K562 (cell line): ENCODE measurements around the gene NSUN6. TPM values are rescaled to one million over a fixed set of nuclear protein-coding genes. Genes with fewer than 3 reads are reported as not detected.

Experiments
- ATAC-seq: fragments of 200-7000 bp; cut with Tn5 transposase; 3 replicates; pipeline ENCODE4 v1.9.1; 2020; ENCODE audit warnings: moderate library complexity
- BruUV-seq: library from RNA; stranded (reverse); fragments of 400-500 nt; replicated peaks from 2 replicates; lab custom pipeline; 2021; lab: Mats Ljungman, UMichigan
- CTCF ChIA-PET: fragments of 300-600 bp; formaldehyde crosslinking; extraction: SDS; loops from one replicate; lab custom pipeline; 2021; ENCODE audit warnings: low intra/inter-chr PET ratio; lab: Yijun Ruan, JAX
- POLR2A ChIA-PET: fragments of 300-600, 350-650 bp; sonication (Branson Sonifier 250); formaldehyde crosslinking; extraction: SDS; loops from one replicate; lab custom pipeline; 2021; ENCODE audit warnings: antibody characterized with exemption, inconsistent platforms; lab: Yijun Ruan, JAX
- DNase-seq, 4 experiments: peaks; one replicate each; pipeline versions ENCODE4 v3.0.0 to v3.0.0-alpha.2; 2011 to 2018; ENCODE audit warnings: low spot score in 3 of 4, mixed read lengths in 3 of 4; ENCODE audit errors: extremely low read depth in 1 of 4
- FAIRE-seq: peaks from 2 replicates; lab custom pipeline; 2011; peaks lifted over from hg19 to GRCh38; lab: Jason Lieb, UNC
- H2AFZ ChIP-seq: 2 replicates; pipeline ENCODE4 v1.6.0; 2011; ENCODE audit warnings: low read depth, low read length, control low read depth, inconsistent platforms
- H3K27ac ChIP-seq: fragments of 200-600 bp; 3 replicates; pipeline ENCODE4 v1.8.0; 2011; ENCODE audit warnings: low read depth, mild to moderate bottlenecking, control low read depth, inconsistent platforms, low read length, moderate library complexity, mixed read lengths; ENCODE audit errors: extremely low read depth
- H3K27me3 ChIP-seq, 2 experiments: fragments of 300-600 bp in 1 of 2; 2 replicates in 1 of 2; 3 replicates in 1 of 2; pipeline versions ENCODE4 v1.6.0 to v1.8.0; 2011; ENCODE audit warnings: inconsistent platforms in 2 of 2, low read length in 2 of 2, mild to moderate bottlenecking in 1 of 2, mixed read lengths in 1 of 2, moderate library complexity in 1 of 2; ENCODE audit not compliant: control insufficient read depth in 2 of 2, insufficient read depth in 2 of 2
- H3K36me3 ChIP-seq: fragments of 300-600 bp; 3 replicates; pipeline ENCODE4 v1.8.0; 2011; ENCODE audit warnings: mild to moderate bottlenecking, low read length, inconsistent platforms; ENCODE audit not compliant: control insufficient read depth, insufficient read depth
- H3K4me1 ChIP-seq, 2 experiments: fragments of 200-600 bp in 1 of 2; replicated peaks in 1 of 2; 2 replicates in 1 of 2; 3 replicates in 1 of 2; pipeline versions ENCODE4 v1.5.1 to v1.8.0; 2011; ENCODE audit warnings: inconsistent platforms in 2 of 2, low read length in 2 of 2, mild to moderate bottlenecking in 1 of 2, mixed read lengths in 1 of 2, moderate library complexity in 1 of 2; ENCODE audit not compliant: control insufficient read depth in 2 of 2, insufficient read depth in 2 of 2
- H3K4me2 ChIP-seq: 2 replicates; pipeline ENCODE4 v1.6.1; 2011; ENCODE audit warnings: low read length, control low read depth, inconsistent platforms, mixed read lengths; ENCODE audit not compliant: insufficient read depth
- H3K4me3 ChIP-seq: fragments of 200-600 bp; sonication (generic), shearing (Covaris generic); 2 replicates; pipeline ENCODE4 v1.5.1; 2016; ENCODE audit warnings: control low read depth, inconsistent platforms
- H3K79me2 ChIP-seq: fragments of 200-600 bp; 3 replicates; pipeline ENCODE4 v1.8.0; 2011; ENCODE audit warnings: low read length, inconsistent platforms; ENCODE audit not compliant: control insufficient read depth, insufficient read depth
- H3K9ac ChIP-seq, 2 experiments: 2 replicates each; pipeline versions ENCODE4 v1.6.0 to v1.6.1; 2011; ENCODE audit warnings: low read depth in 2 of 2, low read length in 2 of 2, control low read depth in 1 of 2, inconsistent platforms in 1 of 2, mild to moderate bottlenecking in 1 of 2, mixed read lengths in 1 of 2; ENCODE audit not compliant: insufficient read depth in 1 of 2
- H3K9me1 ChIP-seq: one replicate; pipeline ENCODE4 v1.6.0; 2011; ENCODE audit warnings: inconsistent platforms, mild to moderate bottlenecking, low read length, moderate library complexity; ENCODE audit not compliant: control insufficient read depth, insufficient read depth
- H3K9me3 ChIP-seq: replicated peaks from 2 replicates; pipeline ENCODE4 v1.5.1; 2011; ENCODE audit warnings: low read depth, low read length, inconsistent platforms; ENCODE audit not compliant: control insufficient read depth, insufficient read depth
- H4K20me1 ChIP-seq: replicated peaks from 2 replicates; pipeline ENCODE4 v1.6.1; 2011; ENCODE audit warnings: low read length, inconsistent platforms, mixed read lengths; ENCODE audit not compliant: control insufficient read depth, insufficient read depth
- ADNP ChIP-seq: fragments of 200-800 bp; sonication (Bioruptor generic); IDR thresholded peaks from 2 replicates; pipeline ENCODE4 v1.6.1; 2016; ENCODE audit warnings: missing genetic modification characterization, missing compliant biosample characterization
- ARID2 ChIP-seq: fragments of 450-650 bp; IDR thresholded peaks from 2 replicates; pipeline ENCODE4 v1.6.1; 2017; ENCODE audit warnings: antibody characterized with exemption, mild to moderate bottlenecking
- CEBPG ChIP-seq, 3 experiments: fragments of 200-800 bp in 1 of 3; sonication (Bioruptor generic) in 1 of 3; sonication (generic) in 1 of 3; formaldehyde crosslinking in 1 of 3; IDR thresholded peaks in 2 of 3; conservative IDR thresholded peaks in 1 of 3; 2 replicates each; pipeline versions ENCODE4 v1.6.1 to v1.8.0; 2016 to 2022; ENCODE audit warnings: missing compliant biosample characterization in 2 of 3, missing genetic modification characterization in 2 of 3, mild to moderate bottlenecking in 1 of 3, missing genetic modification reagents in 1 of 3
- MEIS2 ChIP-seq: fragments of 450-650 bp; IDR thresholded peaks from 2 replicates; pipeline ENCODE4 v1.6.1; 2014; ENCODE audit warnings: mild to moderate bottlenecking; ENCODE audit not compliant: partially characterized antibody
- NCOA6 ChIP-seq: fragments of 450-650 bp; IDR thresholded peaks from 2 replicates; pipeline ENCODE4 v1.6.1; 2017; ENCODE audit warnings: mild to moderate bottlenecking
- NFIC ChIP-seq: fragments of 450-650 bp; IDR thresholded peaks from 2 replicates; pipeline ENCODE4 v1.6.1; 2017; ENCODE audit warnings: mild to moderate bottlenecking, inconsistent platforms
- NFRKB ChIP-seq: fragments of 450-650 bp; IDR thresholded peaks from 2 replicates; pipeline ENCODE4 v1.6.1; 2016; ENCODE audit warnings: low read depth
- TBP ChIP-seq: optimal IDR thresholded peaks from 2 replicates; pipeline ENCODE3; 2011; ENCODE audit warnings: low read depth, low read length, improper control_type of control experiment
- ZNF253 ChIP-seq: fragments of 250-450 bp; sonication (Bioruptor Pico); conservative IDR thresholded peaks from 2 replicates; pipeline ENCODE4 v1.6.1; 2021; ENCODE audit warnings: mild to moderate bottlenecking
- ZNF507 ChIP-seq: conservative IDR thresholded peaks from 2 replicates; pipeline ENCODE4 v1.6.1; 2017; ENCODE audit warnings: missing genetic modification characterization, missing compliant biosample characterization
- WGBS: fragments of 100-300 bp; shearing (Covaris generic); methylation state at CpG from one replicate; pipeline ENCODE4 v1.1.6; 2016; ENCODE audit warnings: low coverage, mixed read lengths; ENCODE audit not compliant: insufficient coverage; ENCODE audit errors: missing lambda C conversion rate; 5-methylcytosine and 5-hydroxymethylcytosine counted together
- in situ Hi-C: fragments of 300-500 bp; cut with MboI; formaldehyde crosslinking; loops from 4 replicates; pipeline ENCODE4 v1.15.0; 2018; ENCODE audit warnings: inconsistent platforms, mixed read lengths
- intact Hi-C: fragments of 100-400 bp; cut with micrococcal nuclease; formaldehyde crosslinking; loops from 2 replicates; pipeline ENCODE4 v1.14.2; 2022
- polyA plus RNA-seq, 8 experiments: library from polyadenylated mRNA; depleted of rRNA in 4 of 8; stranded (reverse) in 5 of 8; unstranded in 3 of 8; fragments of >200 nt; fragmentation: Nextera tagmentation in 2 of 8; fragmentation: Illumina TruSeq in 1 of 8; extraction: Ambion mirVana in 2 of 8; extraction: Trizol in 1 of 8; gene quantifications; 2 replicates each; pipeline versions ENCODE4 v1.2.1 to v1.2.3, GENCODE V29; 2011 to 2014; ENCODE audit warnings: inconsistent platforms in 1 of 8, missing spikeins in 1 of 8
- total RNA-seq, 7 experiments: library from RNA; depleted of rRNA in 6 of 7; stranded (reverse); fragments of >200 nt in 6 of 7; fragmentation: Illumina TruSeq in 2 of 7; extraction: Trizol in 2 of 7; gene quantifications; 2 replicates each; pipeline versions ENCODE4 v1.2.1 to v1.2.3, GENCODE V29; 2011 to 2021; ENCODE audit warnings: low replicate concordance in 1 of 7
- TF ChIP-seq, protein P1 (sequence below): sonication (generic); formaldehyde crosslinking; IDR thresholded peaks from 2 replicates; pipeline ENCODE4 v1.9.0; 2022; ENCODE audit warnings: mild to moderate bottlenecking, missing genetic modification reagents
- TF ChIP-seq, protein P2 (sequence below), 2 experiments: fragments of 450-650 bp in 1 of 2; sonication (generic) in 1 of 2; formaldehyde crosslinking in 1 of 2; IDR thresholded peaks in 1 of 2; conservative IDR thresholded peaks in 1 of 2; 2 replicates each; pipeline versions ENCODE4 v1.6.1 to v1.8.1; 2016 to 2023; ENCODE audit warnings: mild to moderate bottlenecking in 2 of 2, moderate library complexity in 2 of 2, inconsistent platforms in 1 of 2, missing genetic modification reagents in 1 of 2

NSUN6 gene
- total and polyA plus RNA-seq, 9 of the 15 experiments (the other 6 are each of a cell fraction or from before 2014, with no cell fraction given), result 12.5 to 33.1 (median 24.2) TPM

DNA sequence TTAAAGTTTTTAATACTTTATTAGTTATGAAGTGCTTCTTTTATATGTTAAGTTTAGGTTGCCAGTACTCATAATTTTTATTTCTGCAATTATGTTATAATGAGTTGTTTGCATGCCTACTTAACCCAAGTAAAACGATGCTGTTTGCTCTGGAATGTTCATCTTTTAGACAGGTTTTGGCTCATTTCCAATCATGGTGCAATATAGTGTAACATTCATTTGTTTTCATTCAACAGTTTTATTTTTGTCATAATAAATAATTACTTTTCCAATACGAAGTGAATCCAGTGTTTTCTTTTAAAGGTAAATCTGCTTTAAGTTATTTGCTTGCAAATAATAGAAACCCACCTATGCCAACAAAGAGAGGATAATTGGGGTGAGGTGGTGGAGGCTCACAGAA lies 30.0 kb upstream of the NSUN6 start:
- CTCF ChIA-PET, result no interaction called here
- POLR2A ChIA-PET, result no interaction called here

More for the DNA sequence above, 30.0 kb upstream of the NSUN6 start:
- intact Hi-C loops, result no loop called here
- in situ Hi-C loops, result no loop called here
- FAIRE-seq (no peak), DNase-seq (no peak), ATAC-seq (no peak)
- H3K36me3 ChIP-seq, result peaks cover 8% of the 10 kb centered on the region; the same call in 2 of the 3 replicates
- H3K4me2 ChIP-seq, result no peak overlapping the region
- no peak overlapping the region for H3K4me3 ChIP-seq
- H3K4me1 ChIP-seq, result no peaks in the 10 kb centered on the region
- no peak overlapping the region for H3K9ac ChIP-seq
- TF ChIP-seq ARID2 (no peak), ZNF507 (tag) (no peak), ADNP (tag) (no peak), NFIC (peak; percentile 68), NFRKB (no peak), MEIS2 (peak; percentile 26), TBP (no peak), NCOA6 (no peak), CEBPG (CRISPR knock-in tag; IDR thresholded peaks at IDR 0.05) (no peak), CEBPG (tag; conservative IDR thresholded peaks at IDR 0.05 in 1 of 2, IDR thresholded peaks at IDR 0.05 in 1 of 2) (peak in 1 of 2 experiments; percentile 51; a peak in 1 of 4 replicates), ZNF253 (CRISPR knock-in tag) (no peak)
- TF ChIP-seq, protein P1, sequence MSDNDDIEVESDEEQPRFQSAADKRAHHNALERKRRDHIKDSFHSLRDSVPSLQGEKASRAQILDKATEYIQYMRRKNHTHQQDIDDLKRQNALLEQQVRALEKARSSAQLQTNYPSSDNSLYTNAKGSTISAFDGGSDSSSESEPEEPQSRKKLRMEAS, result no peak
- TF ChIP-seq, protein P2, sequence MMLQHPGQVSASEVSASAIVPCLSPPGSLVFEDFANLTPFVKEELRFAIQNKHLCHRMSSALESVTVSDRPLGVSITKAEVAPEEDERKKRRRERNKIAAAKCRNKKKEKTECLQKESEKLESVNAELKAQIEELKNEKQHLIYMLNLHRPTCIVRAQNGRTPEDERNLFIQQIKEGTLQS (IDR thresholded peaks at IDR 0.05), result peak; percentile 14; the same call in 1 of the 2 replicates
- TF ChIP-seq, protein P2 (CRISPR knock-in tag; conservative IDR thresholded peaks at IDR 0.05), result no peak
- no TSS peak for BruUV-seq
- no peaks in the 10 kb centered on the region for H3K9me1 ChIP-seq
- H2AFZ ChIP-seq, result no peak overlapping the region
- no peaks in the 10 kb centered on the region for H3K9me3 ChIP-seq
- no peak overlapping the region for H3K27ac ChIP-seq
- no peaks in the 10 kb centered on the region for H3K27me3 ChIP-seq
- H3K79me2 ChIP-seq, result no peaks in the 10 kb centered on the region
- WGBS, result 10% methylated on average over 2 of the region's 2 CpGs
- H4K20me1 ChIP-seq, result no peaks in the 10 kb centered on the region
